C4-2B (cell line): ENCODE data around the gene RCAN3.

Experiments
- CTCF ChIP-seq: fragments of 450-650 bp; conservative IDR thresholded peaks from 2 replicates; pipeline ENCODE4 v1.5.1; 2017; ENCODE audit warnings: mild to moderate bottlenecking
- ZFX ChIP-seq: fragments of 450-650 bp; IDR thresholded peaks from 2 replicates; pipeline ENCODE4 v1.6.1; 2017

GRCh38 chr1:24547195-24547594 lies 44.6 kb downstream of the RCAN3 start:
- TF ChIP-seq CTCF, result no peak
- no peak for TF ChIP-seq ZFX
